LNCaP clone FGC (cell line): ENCODE results near the gene GSN.

ENCODE experiments used
- DNase-seq: peaks from one replicate; pipeline ENCODE4 v3.0.0-alpha.2; 2011; ENCODE audit warnings: low read depth
- H3K4me3 ChIP-seq: 2 replicates; pipeline ENCODE4 v1.5.1; 2011; ENCODE audit warnings: mild to moderate bottlenecking, low read depth, low read length, control low read depth
- TF ChIP-seq, protein P1 (sequence below): IDR thresholded peaks from 2 replicates; pipeline ENCODE4 v1.5.1; 2012; ENCODE audit warnings: mild to moderate bottlenecking; ENCODE audit not compliant: control insufficient read depth, insufficient read depth; ENCODE audit errors: extremely low read depth

Gene GSN

DNA sequence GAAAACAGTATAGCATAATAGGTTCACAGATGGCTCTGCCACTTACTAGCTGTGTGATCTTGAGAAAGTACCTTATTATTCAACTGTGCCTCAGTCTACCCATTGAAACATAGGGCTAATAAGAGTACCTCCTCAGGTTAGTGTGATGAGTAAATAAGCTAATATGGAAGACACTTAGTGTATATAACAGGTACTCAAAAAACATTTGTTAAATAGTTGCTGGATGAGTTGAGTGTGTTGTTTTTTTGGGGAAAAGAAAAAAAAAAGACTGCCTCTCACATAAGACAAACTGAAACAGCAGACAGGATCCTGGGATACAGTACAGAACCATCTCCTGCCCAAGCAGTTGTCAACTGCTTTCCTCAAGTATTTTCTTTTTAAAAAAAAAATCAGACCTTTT, 96.9 kb downstream of the GSN start:
- no peak for DNase-seq
- H3K4me3 ChIP-seq = no peak overlapping the region
- TF ChIP-seq, protein P1, sequence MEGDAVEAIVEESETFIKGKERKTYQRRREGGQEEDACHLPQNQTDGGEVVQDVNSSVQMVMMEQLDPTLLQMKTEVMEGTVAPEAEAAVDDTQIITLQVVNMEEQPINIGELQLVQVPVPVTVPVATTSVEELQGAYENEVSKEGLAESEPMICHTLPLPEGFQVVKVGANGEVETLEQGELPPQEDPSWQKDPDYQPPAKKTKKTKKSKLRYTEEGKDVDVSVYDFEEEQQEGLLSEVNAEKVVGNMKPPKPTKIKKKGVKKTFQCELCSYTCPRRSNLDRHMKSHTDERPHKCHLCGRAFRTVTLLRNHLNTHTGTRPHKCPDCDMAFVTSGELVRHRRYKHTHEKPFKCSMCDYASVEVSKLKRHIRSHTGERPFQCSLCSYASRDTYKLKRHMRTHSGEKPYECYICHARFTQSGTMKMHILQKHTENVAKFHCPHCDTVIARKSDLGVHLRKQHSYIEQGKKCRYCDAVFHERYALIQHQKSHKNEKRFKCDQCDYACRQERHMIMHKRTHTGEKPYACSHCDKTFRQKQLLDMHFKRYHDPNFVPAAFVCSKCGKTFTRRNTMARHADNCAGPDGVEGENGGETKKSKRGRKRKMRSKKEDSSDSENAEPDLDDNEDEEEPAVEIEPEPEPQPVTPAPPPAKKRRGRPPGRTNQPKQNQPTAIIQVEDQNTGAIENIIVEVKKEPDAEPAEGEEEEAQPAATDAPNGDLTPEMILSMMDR = no peak

DNA sequence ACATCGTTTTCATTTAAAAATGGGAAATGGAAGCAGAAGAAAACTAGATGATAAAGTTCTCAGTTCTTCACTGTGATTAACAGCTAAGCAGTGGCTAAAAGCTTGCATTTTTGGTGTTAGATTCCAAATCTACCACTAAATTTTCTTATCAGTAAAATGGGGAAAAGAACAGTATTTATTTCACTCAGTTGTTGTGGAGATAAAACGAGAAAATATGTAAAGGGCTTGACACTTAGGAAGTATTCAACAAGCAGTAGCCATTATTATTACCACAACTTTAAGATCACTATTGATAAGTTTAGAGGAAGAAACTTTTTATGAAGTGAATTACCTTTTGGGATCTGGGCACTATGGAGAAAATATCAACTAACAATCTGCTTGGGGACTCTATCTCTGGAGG, 97.6 kb downstream of the GSN start:
- no peak for DNase-seq
- TF ChIP-seq, protein P1 = no peak
- no peak overlapping the region for H3K4me3 ChIP-seq

DNA sequence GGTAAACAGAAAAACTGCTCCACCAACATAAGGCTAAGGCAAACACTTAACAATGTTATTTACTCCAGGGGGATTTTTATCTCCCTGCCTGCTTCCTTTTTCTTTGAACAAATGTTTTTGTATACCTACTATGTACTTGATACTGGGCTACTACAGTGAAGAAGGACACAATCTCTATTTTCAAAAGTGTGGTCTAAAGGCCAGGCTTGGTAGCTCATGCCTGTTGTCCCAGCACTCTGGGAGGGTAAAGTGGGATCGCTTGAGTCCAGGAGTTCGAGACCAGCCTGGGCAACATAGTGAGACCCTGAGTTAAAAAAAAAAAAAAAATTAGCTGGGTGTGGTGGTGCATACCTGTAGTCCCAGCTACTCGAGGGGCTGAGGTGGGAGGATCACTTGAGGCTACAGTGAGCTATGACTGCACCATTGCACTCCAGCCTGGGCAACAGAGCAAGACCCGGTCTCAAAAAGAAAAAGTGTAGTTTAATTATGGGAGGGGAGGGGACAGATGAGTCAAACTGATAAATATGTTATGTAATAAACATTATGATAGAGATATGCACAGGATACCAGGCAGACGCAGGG, 98.7 kb downstream of the GSN start:
- peak; percentile 51 for DNase-seq
- no peak overlapping the region for H3K4me3 ChIP-seq
- TF ChIP-seq, protein P1 = no peak

DNA sequence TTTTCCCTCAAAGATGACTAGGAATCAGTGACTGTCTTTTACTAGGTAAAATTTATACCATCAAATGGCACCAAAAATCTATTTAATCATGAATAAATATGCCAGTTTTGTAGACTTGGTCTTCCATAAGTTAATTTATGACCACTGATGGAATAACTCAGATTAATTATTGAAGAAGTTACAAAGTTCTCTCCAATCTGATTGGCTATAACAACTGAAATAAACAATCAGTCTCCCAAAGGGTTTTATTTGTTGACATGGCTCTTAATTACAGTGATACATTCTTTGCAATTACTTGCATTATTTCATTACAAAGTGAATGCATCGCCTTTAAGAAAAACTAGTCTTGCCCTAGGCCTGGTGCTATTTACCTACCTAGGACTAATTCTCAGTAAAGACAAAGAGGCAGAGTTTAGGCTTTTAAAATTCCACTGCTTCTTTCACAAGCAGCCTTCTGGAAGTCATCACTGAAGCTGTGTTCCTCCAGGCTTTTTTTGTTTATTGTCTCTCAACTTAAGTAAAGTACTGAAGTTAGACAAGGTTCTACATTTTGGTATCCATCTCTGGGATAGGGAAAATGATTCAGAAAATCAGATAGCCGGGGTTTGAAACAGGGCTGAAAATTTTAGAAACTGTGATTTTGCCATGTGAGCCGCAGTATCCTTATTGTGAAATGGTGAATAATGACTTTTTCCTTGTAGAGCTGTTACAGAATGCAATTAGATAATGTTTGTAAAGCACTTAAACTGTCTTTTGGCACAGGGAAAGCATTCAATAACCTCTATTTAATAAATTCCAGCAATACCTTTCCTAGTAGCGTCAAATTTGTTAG, 99.6 kb downstream of the GSN start:
- no peak for DNase-seq
- TF ChIP-seq, protein P1 = no peak
- no peak overlapping the region for H3K4me3 ChIP-seq

DNA sequence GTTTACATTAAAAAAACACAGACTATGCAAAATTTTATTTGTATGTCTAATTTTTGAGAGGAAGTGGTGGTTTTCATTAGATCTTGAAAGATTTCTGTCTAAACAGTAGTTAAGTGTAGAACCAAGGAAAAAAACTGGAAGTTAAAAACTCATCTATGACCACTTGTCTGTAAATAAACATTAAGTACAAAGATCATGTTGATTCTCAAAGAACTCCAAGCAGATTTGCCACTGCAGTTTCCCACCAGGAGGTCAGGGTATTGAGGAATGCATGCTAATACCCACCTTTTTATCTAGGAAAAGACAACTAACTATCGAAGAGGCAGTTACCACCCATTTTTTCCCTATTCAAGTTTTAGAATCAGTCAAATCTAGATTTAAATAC, 100.2 kb downstream of the GSN start:
- TF ChIP-seq, protein P1 = no peak
- DNase-seq = no peak
- H3K4me3 ChIP-seq = no peak overlapping the region

DNA sequence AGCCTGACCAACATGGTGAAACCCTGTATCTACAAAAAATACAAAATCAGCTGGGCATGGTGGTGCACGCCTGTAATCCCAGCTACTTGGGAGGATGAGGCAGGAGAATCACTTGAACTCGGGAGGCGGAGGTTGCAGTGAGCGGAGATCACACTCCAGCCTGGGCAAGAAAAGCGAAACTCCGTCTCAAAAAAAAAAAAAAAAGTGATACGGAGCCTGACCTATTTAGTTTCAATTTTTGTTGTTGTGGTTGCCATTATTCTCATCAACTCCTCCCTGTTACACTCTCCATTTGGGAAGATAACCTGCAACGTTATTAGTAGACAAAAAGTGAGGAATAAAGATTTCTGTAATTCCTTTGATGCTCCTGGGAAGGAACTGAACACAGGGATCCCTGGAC, 100.8 kb downstream of the GSN start:
- TF ChIP-seq, protein P1 = no peak
- no peak overlapping the region for H3K4me3 ChIP-seq
- DNase-seq = no peak
